H54 (cell line): ENCODE results near the gene EED.
"Not testable (repeated sequence)": the region's sequence is repeated elsewhere in the genome, so short reads cannot be mapped to it uniquely, and the experiment has no call there.

Experiments
- DNase-seq: peaks from one replicate; pipeline ENCODE4 v3.0.0; 2011; ENCODE audit warnings: low spot score, mixed read lengths; ENCODE audit not compliant: insufficient read length
- FAIRE-seq: peaks from 3 replicates; lab custom pipeline; 2011; peaks lifted over from hg19 to GRCh38; lab: Jason Lieb, UNC
- POLR2A ChIP-seq: IDR thresholded peaks from 2 replicates; pipeline ENCODE4 v1.6.1; 2011; ENCODE audit warnings: low read depth, mild to moderate bottlenecking, low read length

EED gene

GRCh38 chr11:86275493-86276370 lies 31.2 kb downstream of the EED start:
- DNase-seq (no peak), FAIRE-seq (peak; percentile 45)

DNA sequence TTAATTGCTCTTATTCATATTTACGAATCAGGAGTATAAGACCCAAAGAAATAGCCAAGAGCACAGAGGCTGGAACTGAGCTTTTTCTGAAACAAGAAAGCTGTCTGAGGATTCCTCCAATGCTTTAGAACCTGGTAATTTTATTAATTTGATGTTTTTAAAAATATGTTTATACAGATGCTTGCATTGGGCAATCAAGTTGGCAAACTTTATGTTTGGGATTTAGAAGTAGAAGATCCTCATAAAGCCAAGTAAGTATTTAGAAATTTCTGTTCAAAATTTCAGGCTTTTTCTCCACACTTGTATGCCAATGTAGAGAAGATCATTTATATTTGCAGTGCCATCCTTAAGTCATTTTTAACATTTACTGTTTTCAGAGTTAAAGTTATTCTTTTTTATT lies 33.2 kb downstream of the EED start:
- FAIRE-seq = no peak
- DNase-seq = no peak
- no peak for TF ChIP-seq POLR2A

More at GRCh38 chr11:86275493-86276370, 31.2 kb downstream of the EED start:
- TF ChIP-seq POLR2A = no peak

- FAIRE-seq (peak; percentile 75), DNase-seq (no peak)
- TF ChIP-seq POLR2A = no peak
Measured at GRCh38 chr11:86278226-86278625, 33.7 kb downstream of the EED start.

- DNase-seq (no peak), FAIRE-seq (peak; percentile 64)
- TF ChIP-seq POLR2A = no peak
Measured at GRCh38 chr11:86279747-86280146, 35.2 kb downstream of the EED start.

- TF ChIP-seq POLR2A = no peak
- DNase-seq = no peak
- FAIRE-seq = no peak
Measured at GRCh38 chr11:86287468-86287796, 42.9 kb downstream of the EED start.

GRCh38 chr11:86288776-86289507 lies 44.4 kb downstream of the EED start:
- DNase-seq (no peak), FAIRE-seq (no peak)
- TF ChIP-seq POLR2A = no peak

- FAIRE-seq = not testable (repeated sequence)
Measured at GRCh38 chr11:86289508-86290280, 45.1 kb downstream of the EED start.

DNA sequence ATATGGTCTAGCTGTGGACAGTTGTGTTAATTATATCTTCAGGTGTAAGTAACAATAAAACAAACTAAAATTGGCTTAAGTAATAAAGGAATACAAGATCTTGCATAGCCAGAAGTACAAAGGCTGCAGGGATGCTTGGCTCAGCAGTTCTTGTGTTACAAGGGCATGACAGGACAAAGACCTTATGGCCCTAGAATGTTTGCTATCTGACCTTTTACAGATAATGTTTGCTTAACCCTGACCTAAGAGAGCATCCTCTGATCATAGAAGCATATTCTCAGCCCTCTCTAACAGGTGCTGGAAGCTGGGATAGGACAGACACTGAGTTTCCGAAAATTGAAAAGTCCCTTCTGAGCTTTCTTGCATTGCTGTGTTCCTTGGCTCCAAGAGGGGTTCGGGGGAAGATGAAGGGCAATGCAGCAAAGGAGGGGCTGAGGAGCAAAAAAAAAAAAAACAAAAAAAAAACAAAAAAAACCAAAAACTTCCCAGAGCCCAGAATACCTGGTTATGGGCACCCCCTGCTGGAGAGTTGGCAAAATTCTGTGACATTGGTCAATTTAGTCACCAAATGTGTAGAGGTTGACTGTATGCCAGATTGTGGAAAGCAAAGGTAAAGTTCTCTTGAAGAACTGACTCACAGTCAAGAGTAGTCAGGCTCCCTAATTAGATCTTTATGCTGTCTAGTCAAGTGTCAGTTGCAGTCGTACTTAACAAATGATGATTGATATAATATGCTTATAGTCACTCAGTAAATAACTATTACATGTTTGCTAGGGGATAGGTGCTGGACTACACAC lies 47.1 kb downstream of the EED start:
- DNase-seq (peak; percentile 31), FAIRE-seq (peak; percentile 75)
- no peak for TF ChIP-seq POLR2A

More at GRCh38 chr11:86289508-86290280, 45.1 kb downstream of the EED start:
- not testable (repeated sequence) for DNase-seq

- DNase-seq = no peak
- FAIRE-seq = no peak
- TF ChIP-seq POLR2A = no peak
Measured at GRCh38 chr11:86292912-86293616, 48.5 kb downstream of the EED start.

GRCh38 chr11:86294026-86294425 lies 49.5 kb downstream of the EED start:
- no peak for TF ChIP-seq POLR2A
- FAIRE-seq (no peak), DNase-seq (no peak)

GRCh38 chr11:86301742-86302091 lies 57.2 kb downstream of the EED start:
- DNase-seq (no peak), FAIRE-seq (no peak)
- TF ChIP-seq POLR2A = no peak

GRCh38 chr11:86302092-86302793 lies 57.7 kb downstream of the EED start, which contains the start of gene HIKESHI:
Gene HIKESHI, plus strand, starts transcription at chr11:86302240. Its CDS starts 209 bp downstream, at chr11:86302449.
- peak; percentile 80 for DNase-seq
- FAIRE-seq = peak; percentile 98
- TF ChIP-seq POLR2A = peak; percentile 58
